Vagina (tissue), 2 donors: ENCODE measurements around the gene PREP.

ENCODE experiments used
- POLR2A ChIP-seq, 2 donors: fragments of 450-650 bp; IDR thresholded peaks; one replicate each; pipeline ENCODE4 v1.6.1; 2017; ENCODE audit warnings: antibody characterized with exemption in 2 of 2, mild to moderate bottlenecking in 2 of 2, moderate library complexity in 2 of 2
- POLR2AphosphoS5 ChIP-seq, 2 donors: sonication (generic); formaldehyde crosslinking; IDR thresholded peaks; one replicate each; pipeline ENCODE4 v1.9.0; 2017; ENCODE audit warnings: antibody characterized with exemption in 2 of 2, mild to moderate bottlenecking in 2 of 2, low read depth in 1 of 2; ENCODE audit not compliant: insufficient read depth in 1 of 2

DNA sequence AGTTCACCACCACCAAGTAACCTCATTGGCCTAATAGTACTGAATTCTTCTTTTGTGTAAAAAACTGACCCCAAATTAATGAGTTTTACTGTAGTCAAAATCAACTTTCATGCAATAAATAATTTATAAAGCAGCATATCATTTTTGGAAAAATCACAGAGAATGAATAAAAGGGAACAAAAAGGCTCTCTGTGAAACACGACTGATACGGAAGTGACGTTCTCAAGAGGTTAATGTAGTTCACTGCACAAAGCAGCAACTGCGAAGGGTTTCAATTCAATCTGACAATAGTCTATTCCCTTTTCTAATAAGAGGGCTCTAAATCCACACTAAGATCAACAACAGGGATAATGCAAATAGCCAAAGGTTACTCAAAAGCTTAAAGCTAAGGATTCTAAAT, 70.3 kb downstream of the PREP start:
- TF ChIP-seq POLR2AphosphoS5 (IDR thresholded peaks at IDR 0.05; ENCODE audit: insufficient read depth in 1 of 2, low read depth in 1 of 2): no peak
- TF ChIP-seq POLR2A (IDR thresholded peaks at IDR 0.05): no peak
